Measurements from ENCODE around the gene IL1R2.

The IL1R2 gene, protein sequence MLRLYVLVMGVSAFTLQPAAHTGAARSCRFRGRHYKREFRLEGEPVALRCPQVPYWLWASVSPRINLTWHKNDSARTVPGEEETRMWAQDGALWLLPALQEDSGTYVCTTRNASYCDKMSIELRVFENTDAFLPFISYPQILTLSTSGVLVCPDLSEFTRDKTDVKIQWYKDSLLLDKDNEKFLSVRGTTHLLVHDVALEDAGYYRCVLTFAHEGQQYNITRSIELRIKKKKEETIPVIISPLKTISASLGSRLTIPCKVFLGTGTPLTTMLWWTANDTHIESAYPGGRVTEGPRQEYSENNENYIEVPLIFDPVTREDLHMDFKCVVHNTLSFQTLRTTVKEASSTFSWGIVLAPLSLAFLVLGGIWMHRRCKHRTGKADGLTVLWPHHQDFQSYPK

GRCh38 chr2:101991721-101992145 is at the start of gene IL1R2:
Gene IL1R2 (plus strand): TSS chr2:101991960. CDS start chr2:102008576, 16,616 bp downstream.
- DNase-seq (ENCODE audit: low read depth), result no peak

- DNase-seq (ENCODE audit: low read depth), result no peak
These were observed 48.9 kb upstream of the IL1R2 start for GRCh38 chr2:101942851-101943250.

GRCh38 chr2:101946372-101947039 is 45.3 kb upstream of the IL1R2 start:
- no peak for DNase-seq (ENCODE audit: low read depth)

GRCh38 chr2:101947374-101947773 is 44.4 kb upstream of the IL1R2 start:
- no peak for DNase-seq (ENCODE audit: low read depth)

DNA sequence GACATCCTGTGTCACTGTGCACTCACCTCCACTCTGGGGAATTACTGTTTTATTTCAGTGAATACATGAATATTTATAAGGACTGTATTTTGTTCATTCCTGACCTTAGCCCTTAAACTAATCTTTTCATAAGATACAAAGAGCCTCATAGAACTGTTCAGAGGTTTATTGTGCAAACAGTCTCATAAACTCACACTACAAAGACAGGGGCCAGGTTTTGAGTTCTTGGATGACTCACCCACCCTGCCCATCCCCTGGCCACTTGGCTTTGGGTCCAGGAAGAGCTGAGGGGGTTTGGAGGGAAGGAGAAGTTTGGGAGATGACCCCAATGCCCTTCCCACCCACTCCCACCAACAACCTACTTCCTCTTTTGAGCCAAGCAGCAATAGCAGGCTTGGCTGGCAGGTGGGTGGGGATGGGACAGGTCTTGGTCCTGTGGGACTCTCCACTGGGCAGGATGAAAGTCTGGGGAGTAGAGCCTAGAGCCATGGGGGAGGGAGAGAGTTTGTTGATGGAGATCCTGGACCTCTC is 43.1 kb upstream of the IL1R2 start:
- no peak for DNase-seq (ENCODE audit: low read depth)

- DNase-seq (ENCODE audit: low read depth), result no peak
These were observed 42.5 kb upstream of the IL1R2 start for GRCh38 chr2:101949304-101949703.

GRCh38 chr2:101951296-101951695 is 40.5 kb upstream of the IL1R2 start:
- no peak for DNase-seq (ENCODE audit: low read depth)

DNA sequence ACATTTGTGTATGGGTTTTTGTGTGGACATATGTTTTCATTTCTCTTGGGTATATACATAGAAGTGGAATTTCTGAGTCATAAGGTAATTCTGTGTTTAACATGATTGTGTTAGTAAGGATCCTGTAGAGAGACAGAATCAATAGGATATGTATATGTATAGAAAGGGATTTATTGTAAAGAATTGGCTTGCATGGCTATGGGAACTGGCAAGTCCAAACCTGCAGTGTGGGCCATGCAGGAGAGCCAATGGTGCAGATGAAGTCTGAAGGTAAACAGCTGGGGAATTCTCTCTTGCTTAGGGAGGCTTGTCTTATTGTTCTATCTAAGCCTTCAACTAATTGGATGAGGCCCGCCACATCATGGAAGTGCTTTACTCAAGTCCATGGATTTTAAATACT is 39.2 kb upstream of the IL1R2 start:
- no peak for DNase-seq (ENCODE audit: low read depth)

- DNase-seq (ENCODE audit: low read depth), result no peak
These were observed 35.0 kb upstream of the IL1R2 start for GRCh38 chr2:101956465-101957438.

DNA sequence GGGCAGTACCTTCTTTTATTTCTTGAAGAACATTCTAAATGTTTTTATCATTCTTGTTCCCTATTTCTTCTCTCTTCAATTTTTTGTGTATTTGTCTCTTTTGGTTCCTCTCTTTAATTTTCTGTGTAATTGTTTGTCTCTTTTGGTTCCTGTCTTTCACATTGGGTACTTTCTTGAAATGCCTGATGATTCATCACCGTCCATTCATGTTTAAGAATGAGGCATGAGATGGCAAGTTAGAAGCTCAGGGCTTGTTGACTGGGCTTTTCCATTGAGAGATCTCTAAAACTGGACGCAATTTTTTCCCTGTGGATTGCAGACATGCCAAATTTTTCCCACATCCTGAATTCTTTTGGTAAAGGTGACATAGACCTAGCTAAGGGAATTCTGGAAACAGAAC is 33.7 kb upstream of the IL1R2 start:
- no peak for DNase-seq (ENCODE audit: low read depth)

- no peak for DNase-seq (ENCODE audit: low read depth)
These were observed 30.9 kb upstream of the IL1R2 start for GRCh38 chr2:101960819-101961337.

- DNase-seq (ENCODE audit: low read depth), result no peak
These were observed 30.2 kb upstream of the IL1R2 start for GRCh38 chr2:101961338-101962191.

- no peak for DNase-seq (ENCODE audit: low read depth)
These were observed 29.5 kb upstream of the IL1R2 start for GRCh38 chr2:101962309-101962708.

DNA sequence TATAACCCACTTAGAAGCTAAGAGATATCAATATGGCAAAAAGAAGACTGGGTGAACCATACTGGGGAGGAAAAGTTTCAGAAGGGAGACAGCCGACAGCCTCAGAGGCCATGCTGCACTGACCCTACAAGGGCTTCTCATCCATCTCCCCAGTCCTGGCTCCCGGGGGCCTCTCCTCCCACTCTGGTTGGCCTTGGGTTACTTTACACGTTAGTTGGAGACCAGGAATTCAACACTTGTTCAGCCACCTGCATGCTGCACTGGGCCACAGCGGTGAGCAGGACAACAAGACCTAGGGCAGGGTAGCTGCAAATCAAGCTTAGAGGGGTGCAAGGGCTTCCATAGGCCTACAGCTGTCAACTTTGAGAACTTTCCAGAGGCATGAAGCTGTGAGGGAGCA is 28.6 kb upstream of the IL1R2 start:
- no peak for DNase-seq (ENCODE audit: low read depth)

DNA sequence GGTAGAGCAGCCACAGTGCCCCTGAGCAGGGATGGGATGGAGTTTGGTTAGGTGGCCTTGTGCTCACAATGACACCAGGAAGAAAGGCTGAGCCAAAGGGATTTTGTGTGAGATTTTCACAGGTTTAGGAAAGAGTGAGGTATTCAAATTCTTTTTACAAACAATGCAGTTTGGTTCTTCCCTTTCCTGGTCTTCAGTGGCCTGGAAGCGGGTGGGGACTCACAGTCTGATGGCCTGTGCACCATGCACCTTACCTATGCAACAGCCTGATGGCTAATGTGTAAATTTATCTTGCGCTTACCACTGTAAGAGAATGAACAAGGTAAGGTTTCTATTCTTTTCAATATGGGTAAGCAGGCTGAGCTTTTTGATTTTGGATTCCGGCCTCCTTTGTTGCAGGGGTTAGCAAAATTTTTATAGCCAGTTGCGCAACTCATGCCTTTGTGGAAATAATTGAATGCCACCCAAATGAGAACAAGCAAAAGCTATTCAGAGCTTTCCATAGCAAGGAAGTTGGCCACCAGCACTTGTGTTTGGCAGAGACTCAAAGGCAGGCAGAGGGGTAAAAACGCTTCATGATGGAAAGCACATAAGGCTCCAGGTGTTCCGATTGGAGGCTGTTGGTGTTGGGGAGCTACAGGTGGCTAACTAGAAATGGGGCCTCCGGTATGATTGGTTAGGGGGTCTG is 23.8 kb upstream of the IL1R2 start:
- no peak for DNase-seq (ENCODE audit: low read depth)

GRCh38 chr2:101969723-101970122 is 22.0 kb upstream of the IL1R2 start:
- DNase-seq (ENCODE audit: low read depth), result no peak

GRCh38 chr2:101970901-101971300 is 20.9 kb upstream of the IL1R2 start:
- DNase-seq (ENCODE audit: low read depth), result no peak

GRCh38 chr2:101971836-101972235 is 19.9 kb upstream of the IL1R2 start:
- DNase-seq (ENCODE audit: low read depth), result no peak

GRCh38 chr2:101972621-101973434 is 18.9 kb upstream of the IL1R2 start:
- DNase-seq (ENCODE audit: low read depth), result no peak

Measured in stimulated activated CD8-positive, alpha-beta memory T cell treated with anti-CD3 and anti-CD28 coated beads, Interleukin-4, amount 100 ng/mL, for 24 hours (primary cell).